K562 (cell line): Measurements from ENCODE around the gene FAM20C. TPM values are rescaled to one million over a fixed set of nuclear protein-coding genes. Genes with fewer than 3 reads are reported as not detected.

Experiments
- ATAC-seq: fragments of 200-7000 bp; cut with Tn5 transposase; 3 replicates; pipeline ENCODE4 v1.9.1; 2020; ENCODE audit warnings: moderate library complexity
- BruUV-seq: library from RNA; stranded (reverse); fragments of 400-500 nt; replicated peaks from 2 replicates; lab custom pipeline; 2021; lab: Mats Ljungman, UMichigan
- CTCF ChIA-PET: fragments of 300-600 bp; formaldehyde crosslinking; extraction: SDS; loops from one replicate; lab custom pipeline; 2021; ENCODE audit warnings: low intra/inter-chr PET ratio; lab: Yijun Ruan, JAX
- POLR2A ChIA-PET: fragments of 300-600, 350-650 bp; sonication (Branson Sonifier 250); formaldehyde crosslinking; extraction: SDS; loops from one replicate; lab custom pipeline; 2021; ENCODE audit warnings: antibody characterized with exemption, inconsistent platforms; lab: Yijun Ruan, JAX
- DNase-seq, 4 experiments: peaks; one replicate each; pipeline versions ENCODE4 v3.0.0 to v3.0.0-alpha.2; 2011 to 2018; ENCODE audit warnings: low spot score in 3 of 4, mixed read lengths in 3 of 4; ENCODE audit errors: extremely low read depth in 1 of 4
- FAIRE-seq: peaks from 2 replicates; lab custom pipeline; 2011; peaks lifted over from hg19 to GRCh38; lab: Jason Lieb, UNC
- H2AFZ ChIP-seq: 2 replicates; pipeline ENCODE4 v1.6.0; 2011; ENCODE audit warnings: low read depth, low read length, control low read depth, inconsistent platforms
- H3K27ac ChIP-seq: fragments of 200-600 bp; 3 replicates; pipeline ENCODE4 v1.8.0; 2011; ENCODE audit warnings: low read depth, mild to moderate bottlenecking, control low read depth, inconsistent platforms, low read length, moderate library complexity, mixed read lengths; ENCODE audit errors: extremely low read depth
- H3K27me3 ChIP-seq, 2 experiments: fragments of 300-600 bp in 1 of 2; 2 replicates in 1 of 2; 3 replicates in 1 of 2; pipeline versions ENCODE4 v1.6.0 to v1.8.0; 2011; ENCODE audit warnings: inconsistent platforms in 2 of 2, low read length in 2 of 2, mild to moderate bottlenecking in 1 of 2, mixed read lengths in 1 of 2, moderate library complexity in 1 of 2; ENCODE audit not compliant: control insufficient read depth in 2 of 2, insufficient read depth in 2 of 2
- H3K36me3 ChIP-seq: fragments of 300-600 bp; 3 replicates; pipeline ENCODE4 v1.8.0; 2011; ENCODE audit warnings: mild to moderate bottlenecking, low read length, inconsistent platforms; ENCODE audit not compliant: control insufficient read depth, insufficient read depth
- H3K4me1 ChIP-seq, 2 experiments: fragments of 200-600 bp in 1 of 2; replicated peaks in 1 of 2; 2 replicates in 1 of 2; 3 replicates in 1 of 2; pipeline versions ENCODE4 v1.5.1 to v1.8.0; 2011; ENCODE audit warnings: inconsistent platforms in 2 of 2, low read length in 2 of 2, mild to moderate bottlenecking in 1 of 2, mixed read lengths in 1 of 2, moderate library complexity in 1 of 2; ENCODE audit not compliant: control insufficient read depth in 2 of 2, insufficient read depth in 2 of 2
- H3K4me2 ChIP-seq: 2 replicates; pipeline ENCODE4 v1.6.1; 2011; ENCODE audit warnings: low read length, control low read depth, inconsistent platforms, mixed read lengths; ENCODE audit not compliant: insufficient read depth
- H3K4me3 ChIP-seq: fragments of 200-600 bp; sonication (generic), shearing (Covaris generic); 2 replicates; pipeline ENCODE4 v1.5.1; 2016; ENCODE audit warnings: control low read depth, inconsistent platforms
- H3K79me2 ChIP-seq: fragments of 200-600 bp; 3 replicates; pipeline ENCODE4 v1.8.0; 2011; ENCODE audit warnings: low read length, inconsistent platforms; ENCODE audit not compliant: control insufficient read depth, insufficient read depth
- H3K9ac ChIP-seq, 2 experiments: 2 replicates each; pipeline versions ENCODE4 v1.6.0 to v1.6.1; 2011; ENCODE audit warnings: low read depth in 2 of 2, low read length in 2 of 2, control low read depth in 1 of 2, inconsistent platforms in 1 of 2, mild to moderate bottlenecking in 1 of 2, mixed read lengths in 1 of 2; ENCODE audit not compliant: insufficient read depth in 1 of 2
- H3K9me1 ChIP-seq: one replicate; pipeline ENCODE4 v1.6.0; 2011; ENCODE audit warnings: inconsistent platforms, mild to moderate bottlenecking, low read length, moderate library complexity; ENCODE audit not compliant: control insufficient read depth, insufficient read depth
- H3K9me3 ChIP-seq: replicated peaks from 2 replicates; pipeline ENCODE4 v1.5.1; 2011; ENCODE audit warnings: low read depth, low read length, inconsistent platforms; ENCODE audit not compliant: control insufficient read depth, insufficient read depth
- H4K20me1 ChIP-seq: replicated peaks from 2 replicates; pipeline ENCODE4 v1.6.1; 2011; ENCODE audit warnings: low read length, inconsistent platforms, mixed read lengths; ENCODE audit not compliant: control insufficient read depth, insufficient read depth
- CHCHD3 ChIP-seq: fragments of 250-450 bp; sonication (Bioruptor Pico); IDR thresholded peaks from 2 replicates; pipeline ENCODE4 v2.1.2; 2022; ENCODE audit warnings: mild to moderate bottlenecking
- KAT2B ChIP-seq: IDR thresholded peaks from one replicate; pipeline ENCODE4 v1.6.1; 2012; ENCODE audit warnings: low read depth, mild to moderate bottlenecking, control low read depth, inconsistent platforms, low read length, moderate library complexity
- KLF10 ChIP-seq: fragments of 250-450 bp; sonication (Bioruptor Pico); IDR thresholded peaks from 2 replicates; pipeline ENCODE4 v1.6.1; 2021; ENCODE audit warnings: matching md5 sums
- PTTG1 ChIP-seq: fragments of 450-650 bp; IDR thresholded peaks from 2 replicates; pipeline ENCODE4 v1.6.1; 2016; ENCODE audit warnings: low read depth, mild to moderate bottlenecking, missing genetic modification characterization, missing compliant biosample characterization
- SMAD4 ChIP-seq: fragments of 250-450 bp; sonication (Bioruptor Pico); conservative IDR thresholded peaks from 2 replicates; pipeline ENCODE4 v1.8.0; 2021; ENCODE audit warnings: inconsistent platforms, mild to moderate bottlenecking, moderate library complexity
- SPI1 ChIP-seq: IDR thresholded peaks from 2 replicates; pipeline ENCODE4 v1.6.1; 2011; ENCODE audit warnings: low read depth, low read length, control low read depth, borderline replicate concordance
- SUPT5H ChIP-seq: fragments of 450-650 bp; IDR thresholded peaks from 2 replicates; pipeline ENCODE4 v1.6.1; 2016
- ZNF347 ChIP-seq: fragments of 450-650 bp; formaldehyde crosslinking; IDR thresholded peaks from 2 replicates; pipeline ENCODE4 v1.4.0; 2020; ENCODE audit warnings: low read depth, mild to moderate bottlenecking, moderate library complexity
- ZNF668 ChIP-seq: fragments of 250-450 bp; sonication (Bioruptor Pico); IDR thresholded peaks from 2 replicates; pipeline ENCODE4 v1.8.0; 2022; ENCODE audit warnings: mild to moderate bottlenecking, inconsistent platforms
- WGBS: fragments of 100-300 bp; shearing (Covaris generic); methylation state at CpG from one replicate; pipeline ENCODE4 v1.1.6; 2016; ENCODE audit warnings: low coverage, mixed read lengths; ENCODE audit not compliant: insufficient coverage; ENCODE audit errors: missing lambda C conversion rate; 5-methylcytosine and 5-hydroxymethylcytosine counted together
- in situ Hi-C: fragments of 300-500 bp; cut with MboI; formaldehyde crosslinking; loops from 4 replicates; pipeline ENCODE4 v1.15.0; 2018; ENCODE audit warnings: inconsistent platforms, mixed read lengths
- intact Hi-C: fragments of 100-400 bp; cut with micrococcal nuclease; formaldehyde crosslinking; loops from 2 replicates; pipeline ENCODE4 v1.14.2; 2022
- polyA plus RNA-seq, 8 experiments: library from polyadenylated mRNA; depleted of rRNA in 4 of 8; stranded (reverse) in 5 of 8; unstranded in 3 of 8; fragments of >200 nt; fragmentation: Nextera tagmentation in 2 of 8; fragmentation: Illumina TruSeq in 1 of 8; extraction: Ambion mirVana in 2 of 8; extraction: Trizol in 1 of 8; gene quantifications; 2 replicates each; pipeline versions ENCODE4 v1.2.1 to v1.2.3, GENCODE V29; 2011 to 2014; ENCODE audit warnings: inconsistent platforms in 1 of 8, missing spikeins in 1 of 8
- total RNA-seq, 7 experiments: library from RNA; depleted of rRNA in 6 of 7; stranded (reverse); fragments of >200 nt in 6 of 7; fragmentation: Illumina TruSeq in 2 of 7; extraction: Trizol in 2 of 7; gene quantifications; 2 replicates each; pipeline versions ENCODE4 v1.2.1 to v1.2.3, GENCODE V29; 2011 to 2021; ENCODE audit warnings: low replicate concordance in 1 of 7

The FAM20C gene
- total and polyA plus RNA-seq, 9 of the 15 experiments (the other 6 are each of a cell fraction or from before 2014, with no cell fraction given) = 0.09 TPM; not detected in 8

DNA sequence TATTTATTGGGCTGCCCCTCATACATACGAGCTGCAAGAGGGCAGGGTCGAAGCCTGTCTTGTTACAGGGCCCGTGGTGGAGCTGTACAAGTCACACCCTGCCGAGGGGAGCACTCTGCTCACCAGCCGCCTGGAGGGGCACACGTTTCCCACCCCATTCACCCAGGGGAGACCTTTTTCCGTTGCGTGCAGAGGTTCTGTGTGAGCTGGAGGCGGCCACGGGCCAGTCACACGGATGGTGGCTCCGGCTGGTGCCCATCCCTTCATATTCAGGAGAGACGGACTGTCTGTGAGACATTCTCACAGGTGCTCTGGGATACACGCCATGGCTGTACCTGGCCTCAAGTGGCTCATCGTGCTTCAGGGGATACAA is 47.9 kb upstream of the FAM20C start:
- peaks cover 3% of the 10 kb centered on the region; the same call in 1 of the 2 replicates for H3K9me3 ChIP-seq
- no peak for FAIRE-seq
- H3K9me1 ChIP-seq = no peaks in the 10 kb centered on the region
- no peak overlapping the region for H3K4me3 ChIP-seq
- in situ Hi-C loops (no loop called here), intact Hi-C loops (no loop called here)
- no peak overlapping the region for H3K9ac ChIP-seq
- no peak for TF ChIP-seq SMAD4 (CRISPR knock-in tag)
- no peak for TF ChIP-seq KLF10 (CRISPR knock-in tag)
- no peak for TF ChIP-seq KAT2B
- TF ChIP-seq PTTG1 (tag) = no peak
- ChIA-PET CTCF (no interaction called here), POLR2A (interaction anchor here (0.7 kb wide), 1 partner anchor 33 kb away, joined by 3 read pairs; no protein-coding TSS in a partner anchor)
- no peak overlapping the region for H3K4me2 ChIP-seq
- H3K36me3 ChIP-seq = no peaks in the 10 kb centered on the region
- no peak for DNase-seq
- H4K20me1 ChIP-seq = no peaks in the 10 kb centered on the region; the same call in 1 of the 2 replicates
- no peak overlapping the region for H3K27ac ChIP-seq
- no peak for ATAC-seq
- H3K4me1 ChIP-seq = peaks cover under 1 to 6% of the 10 kb centered on the region in 2 experiments; a peak in 3 of 5 replicates
- H3K79me2 ChIP-seq = no peaks in the 10 kb centered on the region
- 26% methylated on average over 15 of the region's 15 CpGs for WGBS
- H3K27me3 ChIP-seq = peaks cover 42 to 51% of the 10 kb centered on the region in 2 experiments
- no TSS peak for BruUV-seq
- no peak overlapping the region for H2AFZ ChIP-seq

DNA sequence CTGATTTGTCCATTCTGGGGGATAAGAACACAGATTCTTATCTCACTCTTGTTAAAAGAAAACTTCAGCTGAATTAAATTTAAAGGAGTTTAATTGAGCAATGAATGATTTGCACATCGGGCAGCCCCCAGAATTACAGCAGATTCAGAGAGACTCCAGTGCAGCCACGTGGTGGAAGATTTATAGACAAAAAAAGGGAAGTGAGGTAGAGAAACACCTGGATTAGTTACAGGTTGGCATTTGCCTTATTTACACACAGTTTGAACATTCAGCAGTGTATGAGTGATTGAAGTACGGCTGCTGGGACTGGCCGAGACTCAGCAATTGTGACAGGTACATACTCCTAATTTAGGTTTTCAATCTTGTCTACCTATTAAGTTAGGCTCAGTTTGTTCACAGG is 46.5 kb upstream of the FAM20C start:
- Histone ChIP-seq H3K4me1 (peaks cover 6 to 14% of the 10 kb centered on the region in 2 experiments; a peak in 4 of 5 replicates), H3K9ac (no peak overlapping the region), H3K27ac (no peak overlapping the region), H3K27me3 (peaks cover 32 to 37% of the 10 kb centered on the region in 2 experiments), H3K36me3 (no peaks in the 10 kb centered on the region), H3K9me1 (no peaks in the 10 kb centered on the region), H3K4me3 (no peak overlapping the region), H3K79me2 (no peaks in the 10 kb centered on the region), H2AFZ (no peak overlapping the region), H3K9me3 (peaks cover 5% of the 10 kb centered on the region; the same call in 1 of the 2 replicates), H4K20me1 (no peaks in the 10 kb centered on the region), H3K4me2 (no peak overlapping the region)
- intact Hi-C loops (no loop called here), in situ Hi-C loops (no loop called here)
- BruUV-seq = no TSS peak
- TF ChIP-seq SUPT5H (no peak), ZNF668 (CRISPR knock-in tag) (no peak), ZNF347 (CRISPR knock-in tag) (no peak), SPI1 (peak; percentile 70; the same call in 1 of the 2 replicates), CHCHD3 (CRISPR knock-in tag) (no peak)
- POLR2A ChIA-PET = no interaction called here
- FAIRE-seq = no peak
- CTCF ChIA-PET = no interaction called here
- 24% methylated on average over 4 of the region's 4 CpGs for WGBS
- no peak for DNase-seq
- no peak for ATAC-seq
